ENCODE measurements around the gene IQCB1. TPM values are rescaled to one million over a fixed set of nuclear protein-coding genes. Genes with fewer than 3 reads are reported as not detected.
"Not testable (repeated sequence)": the region's sequence is repeated elsewhere in the genome, so short reads cannot be mapped to it uniquely, and the experiment has no call there.

Gene IQCB1
- polyA plus RNA-seq, 12 donors, result 15.5 to 32.3 (median 20.6) TPM; not detected in 1

DNA sequence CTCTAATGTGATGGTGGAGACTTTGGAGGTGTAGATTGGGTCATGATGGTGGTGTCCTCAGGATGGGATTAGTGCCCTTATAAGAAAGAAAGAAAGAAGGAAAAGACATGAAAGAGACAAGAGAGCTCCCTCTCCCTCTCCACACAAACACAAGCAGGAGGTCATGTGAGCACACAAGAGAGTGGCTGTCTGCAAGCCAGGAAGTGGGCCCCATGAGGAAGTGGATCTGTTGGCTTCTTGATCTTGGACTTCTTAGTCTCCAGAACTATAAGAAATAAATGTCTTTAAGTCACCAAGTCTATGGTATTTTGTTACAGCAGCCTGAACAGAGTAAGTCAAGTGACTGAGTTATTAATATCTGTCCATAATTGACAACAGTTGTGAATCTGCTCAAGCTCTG is 17.1 kb downstream of the IQCB1 start:
- DNase-seq, result no peak

DNA sequence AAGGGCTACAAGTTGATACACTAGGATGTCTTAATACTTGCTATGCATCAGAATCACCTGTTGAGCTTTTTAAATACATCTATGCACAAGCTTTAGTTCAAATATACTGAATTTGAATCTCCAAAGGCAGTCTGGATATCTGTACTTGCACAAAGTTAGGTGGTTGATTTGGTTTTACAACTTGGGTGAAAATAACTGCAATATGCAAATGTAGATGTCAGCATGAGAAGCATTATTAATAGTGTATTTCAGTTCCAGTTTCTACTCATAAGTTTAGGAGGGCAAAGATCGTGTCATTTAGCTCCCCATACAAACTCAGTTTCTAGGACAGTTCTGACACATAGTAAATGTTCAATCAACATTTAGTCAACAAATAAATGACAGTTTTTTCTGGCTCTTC is 25.6 kb downstream of the IQCB1 start:
- DNase-seq, result no peak

DNA sequence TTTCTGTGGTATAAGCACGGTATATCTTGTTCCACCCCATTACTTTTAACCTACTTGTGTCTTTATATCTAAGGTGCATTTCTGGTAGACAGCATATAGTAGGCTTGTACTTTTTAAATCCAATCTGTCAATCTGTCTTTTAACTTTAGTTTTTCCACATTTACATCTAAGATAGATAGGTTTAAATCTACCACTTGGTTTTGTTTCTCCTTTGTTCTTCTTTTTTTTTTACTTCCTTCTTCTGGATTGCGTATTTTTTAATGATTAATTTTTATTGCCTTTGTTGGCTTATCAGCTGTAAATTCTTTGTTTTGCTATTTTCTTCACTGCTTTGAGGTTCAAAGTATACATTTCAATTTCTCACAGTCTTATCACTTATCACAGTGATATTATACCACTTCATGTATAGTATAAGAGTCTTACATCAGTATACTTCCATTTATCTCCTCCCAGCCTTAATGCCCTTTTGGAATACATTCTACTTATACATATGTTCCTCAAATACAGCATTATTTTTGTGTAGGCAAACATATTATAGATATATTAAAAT is 31.0 kb downstream of the IQCB1 start:
- DNase-seq, result no peak

DNA sequence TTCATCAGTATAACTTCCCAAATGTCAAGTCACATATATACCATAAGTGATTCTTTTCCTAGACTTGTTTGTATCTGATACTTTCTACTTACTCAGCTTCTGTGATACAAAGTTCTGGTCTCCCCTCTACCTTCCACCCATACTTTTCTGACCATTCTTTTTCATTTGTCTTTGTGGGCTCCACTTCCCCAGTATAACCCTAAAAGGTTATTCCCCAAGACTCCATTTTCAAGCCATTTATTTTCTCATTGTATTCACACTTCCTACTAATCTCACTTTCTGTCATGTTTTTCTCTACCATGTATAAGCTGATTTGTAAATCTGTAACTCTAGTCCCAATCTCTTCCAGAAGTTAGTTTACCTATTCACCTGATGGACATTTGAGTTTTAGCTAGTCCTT is 34.0 kb downstream of the IQCB1 start:
- DNase-seq, result no peak

DNA sequence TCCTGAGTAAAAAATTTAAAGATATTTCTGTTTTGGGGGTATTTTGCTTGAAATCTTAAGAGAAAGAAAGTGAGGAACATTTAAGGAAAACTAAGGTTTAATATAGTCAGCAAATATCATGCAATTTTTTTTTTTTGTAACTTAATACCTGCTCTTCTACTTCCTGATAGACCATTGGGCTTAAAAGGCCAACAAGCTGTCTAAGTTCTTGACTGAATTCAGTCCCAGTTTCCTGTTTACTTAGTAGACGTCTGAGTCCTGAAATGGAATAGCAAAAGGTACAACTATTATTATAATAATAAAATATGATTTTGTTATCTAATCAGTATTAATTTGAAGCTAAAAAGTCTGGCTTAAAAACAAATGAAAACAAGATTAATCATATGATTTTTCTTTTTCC is 37.9 kb downstream of the IQCB1 start:
- DNase-seq, result no peak

DNA sequence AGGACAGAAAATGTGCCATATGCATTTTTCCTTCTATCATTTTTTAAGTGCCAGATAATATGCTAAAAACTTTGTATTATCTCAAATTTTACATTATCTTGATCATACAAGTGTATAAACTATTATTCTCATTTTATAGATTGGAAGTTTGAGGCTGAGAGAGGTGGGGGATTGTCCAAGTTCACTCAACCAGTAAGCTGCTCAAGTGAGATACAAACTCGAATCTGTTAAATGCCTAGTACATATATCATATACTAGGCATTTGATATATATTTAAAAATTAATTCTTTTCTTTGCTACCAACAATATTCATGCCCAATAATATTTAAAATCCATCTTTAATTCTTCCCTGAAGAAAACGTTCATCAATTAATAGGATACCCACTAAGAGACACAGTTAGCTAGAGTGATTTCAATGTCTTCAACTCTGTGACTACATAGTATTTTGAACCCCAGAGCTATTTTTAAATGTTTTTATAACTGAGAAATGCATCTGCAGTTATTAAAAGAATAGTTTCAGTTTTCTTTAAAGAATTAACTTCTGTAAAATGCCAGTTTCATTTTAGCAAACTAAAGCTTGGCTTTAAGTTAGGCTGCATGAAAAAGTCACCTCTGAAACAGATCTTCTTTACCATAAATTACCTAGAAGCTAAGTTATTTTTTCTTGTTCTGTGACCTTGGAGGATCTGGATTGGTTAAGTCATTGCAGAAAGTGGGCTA is 40.4 kb downstream of the IQCB1 start:
- DNase-seq, result no peak

DNA sequence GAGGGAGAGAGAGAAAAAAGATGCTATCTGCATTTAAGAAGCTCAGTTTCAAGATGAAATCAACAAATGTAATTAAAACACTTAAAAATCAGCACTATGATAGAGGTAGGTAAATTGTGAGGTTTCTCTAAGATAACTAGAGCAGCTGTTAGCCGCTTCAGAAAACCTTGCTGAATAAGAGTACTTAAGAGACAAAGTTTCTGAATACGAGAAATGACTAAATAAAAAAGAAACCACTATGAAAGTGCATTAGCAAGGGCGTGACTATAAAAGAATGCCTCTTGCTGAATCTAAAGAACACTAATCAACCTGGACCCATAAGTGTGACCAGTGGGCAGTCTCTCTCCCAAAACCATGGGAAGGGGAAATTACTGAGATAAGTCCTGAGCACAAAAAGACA is 41.8 kb downstream of the IQCB1 start:
- DNase-seq, result no peak

DNA sequence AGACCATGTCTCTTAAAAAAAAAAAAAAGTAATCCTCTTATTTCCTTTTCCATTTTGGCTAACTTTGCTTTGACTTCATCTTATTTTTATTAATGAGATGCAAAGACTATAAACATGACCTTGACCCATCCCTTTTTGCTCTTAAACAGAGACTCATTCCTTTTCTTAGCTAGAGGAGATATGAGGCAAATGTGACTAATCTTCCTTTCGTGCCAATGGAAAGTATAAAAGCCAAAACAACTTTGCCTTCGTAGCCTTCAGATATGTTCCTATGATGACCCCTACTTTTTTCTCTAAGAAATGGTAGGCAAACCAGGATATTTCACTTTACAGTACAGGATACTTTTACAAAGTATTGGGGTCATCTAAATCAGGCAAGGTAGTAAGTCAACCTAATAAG is 48.4 kb downstream of the IQCB1 start:
- no peak for DNase-seq

DNA sequence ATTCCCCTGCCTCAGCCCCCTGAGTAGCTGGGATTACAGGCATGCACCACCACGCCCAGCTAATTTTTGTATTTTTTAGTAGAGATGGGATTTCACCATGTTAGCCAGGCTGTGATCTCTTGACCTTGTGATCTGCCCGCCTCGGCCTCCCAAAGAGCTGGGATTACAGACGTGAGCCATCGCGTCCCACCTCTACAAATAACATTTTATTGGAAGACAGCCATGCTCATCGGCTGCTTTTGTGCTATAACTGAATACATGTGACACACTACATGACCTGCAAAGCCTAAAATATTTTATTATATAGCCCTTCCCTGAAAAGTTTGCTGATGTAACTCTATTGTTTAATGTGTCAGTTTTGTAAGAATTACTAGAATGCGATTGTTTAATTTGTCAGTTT is 52.1 kb downstream of the IQCB1 start:
- not testable (repeated sequence) for DNase-seq

DNA sequence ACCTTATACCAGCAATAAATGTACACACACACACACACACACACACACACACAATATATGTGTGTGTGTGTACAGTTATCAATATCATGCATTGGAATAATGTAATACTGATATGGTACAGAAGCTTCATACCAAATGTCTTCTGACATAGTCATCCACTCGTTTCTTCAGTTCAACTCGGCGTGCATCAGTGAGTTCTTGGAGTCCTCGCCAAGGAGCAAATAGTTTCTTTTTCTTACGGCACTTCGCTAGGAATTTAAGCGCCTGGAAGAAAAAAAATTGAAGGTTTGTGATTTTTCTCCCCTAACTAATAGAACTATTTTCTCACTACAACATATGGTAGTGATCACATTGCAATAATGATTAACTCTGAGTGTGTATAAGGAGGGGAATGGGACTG is 53.2 kb downstream of the IQCB1 start:
- no peak for DNase-seq

DNA sequence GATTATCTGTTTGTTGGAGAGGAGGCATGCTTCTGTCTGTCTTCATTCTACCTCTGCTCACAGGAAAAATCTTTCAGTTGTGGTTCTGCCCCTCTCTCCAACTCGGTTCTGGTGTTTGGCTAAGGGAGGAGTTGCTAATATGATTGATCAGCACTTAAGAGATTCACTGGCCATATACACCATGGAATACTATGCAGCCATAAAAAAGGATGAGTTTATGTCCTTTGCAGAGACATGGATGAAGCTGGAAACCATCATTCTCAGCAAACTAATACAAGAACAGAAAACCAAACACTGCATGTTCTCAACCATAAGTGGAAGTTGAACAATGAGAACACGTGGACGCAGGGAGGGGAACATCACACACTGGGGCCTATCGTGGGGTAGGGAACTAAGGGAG is 59.8 kb downstream of the IQCB1 start:
- DNase-seq, result not testable (repeated sequence)

DNA sequence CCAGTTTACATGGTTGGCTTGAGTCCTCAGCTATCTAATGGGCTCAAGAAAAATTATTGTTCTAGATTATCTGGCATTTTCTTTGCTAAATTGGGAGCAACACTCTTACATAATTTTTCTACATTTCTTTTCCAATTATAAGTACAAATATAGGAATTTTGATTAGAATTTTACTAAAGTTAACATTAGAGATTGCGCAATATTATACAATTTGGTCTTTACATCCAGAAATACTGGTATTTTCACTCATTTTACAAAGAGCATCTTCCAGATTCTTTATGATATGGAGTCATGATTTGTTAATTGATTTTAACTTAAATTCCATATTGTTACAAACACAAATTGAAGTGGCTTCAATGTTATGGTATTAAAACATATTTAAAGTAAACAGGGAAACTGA is 65.6 kb downstream of the IQCB1 start:
- DNase-seq, result no peak

DNA sequence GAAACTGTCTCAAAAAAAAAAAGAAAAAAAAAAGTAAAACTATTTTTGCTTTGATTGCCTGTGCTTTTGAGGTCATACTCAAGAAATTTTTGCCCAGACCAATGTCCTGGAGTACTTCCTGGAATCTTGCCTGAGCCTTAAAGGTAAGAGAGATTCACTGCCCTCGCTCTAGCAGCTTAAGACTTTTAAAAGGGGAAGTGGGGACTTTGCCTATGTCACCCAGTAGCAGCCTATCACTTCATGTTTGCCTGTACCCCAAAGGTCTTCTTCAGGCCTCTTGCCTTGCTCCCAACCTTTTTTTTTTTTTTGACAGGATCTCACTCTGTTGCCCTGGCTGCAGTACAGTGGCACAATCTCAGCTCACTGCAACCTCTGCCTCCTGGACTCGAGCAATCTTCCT is 66.4 kb downstream of the IQCB1 start:
- DNase-seq, result no peak

DNA sequence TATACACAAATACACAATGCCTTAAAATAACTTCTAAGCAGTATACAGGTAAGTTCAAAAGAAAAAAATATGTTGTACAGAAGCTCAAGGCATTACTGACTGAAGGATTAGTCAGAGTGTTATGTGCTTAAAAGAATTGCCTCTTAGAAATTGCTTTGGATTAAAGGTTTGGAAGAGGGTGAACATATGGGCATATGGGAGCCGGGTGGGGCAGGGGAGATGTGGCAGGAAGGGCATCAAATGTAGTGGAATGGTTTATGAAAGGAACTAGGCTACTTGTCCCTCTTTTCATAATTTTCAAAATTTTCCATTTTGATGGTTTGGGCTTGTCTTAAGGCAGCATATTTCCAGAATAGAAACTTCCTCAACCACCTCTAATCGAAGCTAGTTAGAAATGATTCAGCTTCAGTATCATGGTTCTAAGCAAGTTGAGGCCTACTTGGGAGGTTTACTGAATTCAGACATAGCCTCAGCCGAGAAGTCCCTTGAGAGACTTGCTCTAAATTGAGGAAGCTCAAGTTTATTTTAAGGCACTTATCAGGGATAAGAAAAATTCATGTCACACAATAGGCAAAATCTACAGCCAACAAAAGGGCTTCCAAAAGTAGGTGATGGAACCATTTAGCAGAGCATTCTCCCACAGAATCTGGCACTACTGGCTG is 75.2 kb downstream of the IQCB1 start:
- DNase-seq, result no peak

DNA sequence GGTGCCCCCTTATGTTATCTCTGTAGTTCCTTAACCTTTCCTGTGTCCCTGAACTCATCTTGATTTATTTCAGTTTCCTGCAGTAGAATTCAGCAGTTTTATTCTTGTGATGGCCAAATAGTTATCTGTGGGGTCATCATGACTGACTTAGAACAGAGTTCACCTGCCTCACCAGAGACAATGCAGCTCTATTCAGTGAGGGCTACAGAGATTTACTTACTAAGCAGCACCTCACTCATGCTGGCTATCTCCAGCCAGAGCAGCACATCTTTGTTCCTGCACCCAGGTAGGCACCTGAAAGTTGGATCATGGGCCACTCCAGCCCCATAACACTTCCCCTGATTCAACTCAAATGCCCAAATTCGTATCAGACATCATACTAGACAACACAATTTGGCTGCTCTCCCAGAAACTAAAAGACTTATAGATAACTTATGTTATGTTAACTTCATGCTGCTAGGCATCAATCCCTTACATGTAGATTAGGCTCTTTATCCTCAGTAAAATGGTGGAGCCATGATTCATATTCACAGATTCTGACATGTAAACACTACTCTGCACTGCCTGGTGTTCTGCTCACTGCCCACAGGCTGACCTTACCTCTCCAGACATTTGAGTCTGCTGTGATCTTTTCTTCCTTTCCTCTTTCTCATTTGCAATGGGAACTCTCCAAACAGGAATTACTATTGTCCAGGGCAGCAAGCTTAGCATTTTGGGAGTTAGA is 76.0 kb downstream of the IQCB1 start:
- no peak for DNase-seq

DNA sequence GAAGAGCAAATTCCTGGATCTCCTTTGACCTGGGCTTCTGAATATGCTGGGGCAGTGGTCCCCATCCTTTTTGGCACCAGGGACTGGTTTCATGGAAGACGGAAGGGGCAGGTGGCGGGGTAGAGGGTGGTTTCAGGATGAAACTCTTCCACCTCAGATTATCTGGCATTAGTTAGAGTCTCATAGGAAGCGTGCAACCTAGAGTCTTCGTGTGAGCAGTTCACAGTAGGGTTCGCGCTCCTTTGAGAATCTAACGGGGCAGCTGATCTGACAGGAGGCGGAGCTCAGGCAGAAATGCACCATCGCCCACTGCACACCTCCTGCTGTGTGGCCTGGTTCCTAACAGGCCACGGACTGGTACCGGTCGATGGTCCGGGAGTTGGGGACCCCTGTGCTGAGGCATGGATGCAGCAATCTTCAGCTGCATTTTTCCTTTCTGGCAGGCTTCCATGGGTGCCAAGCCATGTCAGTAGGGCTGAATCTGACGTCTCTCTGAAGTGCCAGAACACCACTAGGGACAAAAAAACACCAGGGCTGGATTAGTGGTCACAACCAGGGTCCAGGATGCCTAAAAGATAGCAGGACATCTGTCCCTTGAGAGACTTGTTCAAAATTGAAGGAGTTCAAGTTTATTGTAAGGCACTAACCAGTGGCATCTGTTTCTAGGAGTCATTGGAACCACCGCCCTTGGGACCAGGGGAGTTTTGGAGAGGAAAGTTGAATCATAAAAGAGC is 76.9 kb downstream of the IQCB1 start:
- DNase-seq, result no peak

DNA sequence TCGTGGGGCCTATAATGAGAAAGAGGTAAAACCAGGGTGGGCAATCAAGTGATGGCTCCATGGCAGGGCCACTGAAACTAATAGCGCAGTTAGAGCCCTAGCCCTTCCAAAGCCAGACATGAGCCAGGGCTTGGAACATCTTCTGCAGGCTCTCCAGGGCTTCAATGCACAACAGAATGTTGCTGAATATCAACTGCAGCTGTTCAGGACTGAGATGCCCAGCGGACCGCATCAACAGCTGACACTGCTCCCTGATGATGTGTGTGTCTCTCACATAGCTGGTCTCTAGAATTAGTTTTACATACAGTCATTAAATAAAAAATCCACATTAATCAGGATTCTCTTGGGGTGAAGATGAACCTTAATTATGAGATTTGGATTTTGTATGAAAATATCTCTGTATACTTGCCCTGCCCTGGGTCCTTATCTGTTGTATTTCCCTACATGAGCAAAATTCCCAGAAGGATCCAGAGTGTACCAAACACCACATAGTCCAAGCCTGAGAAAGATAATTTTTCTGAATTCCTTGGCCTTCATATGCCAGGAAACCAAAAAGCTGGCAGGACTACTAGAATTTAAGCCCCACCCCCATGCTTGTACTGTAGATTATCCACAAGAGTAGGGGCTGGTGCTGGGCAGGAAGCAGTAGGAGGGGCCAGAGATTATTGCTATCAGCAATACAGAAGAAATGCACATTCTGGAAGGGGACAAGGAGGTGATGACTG is 77.6 kb downstream of the IQCB1 start:
- DNase-seq, result no peak

DNA sequence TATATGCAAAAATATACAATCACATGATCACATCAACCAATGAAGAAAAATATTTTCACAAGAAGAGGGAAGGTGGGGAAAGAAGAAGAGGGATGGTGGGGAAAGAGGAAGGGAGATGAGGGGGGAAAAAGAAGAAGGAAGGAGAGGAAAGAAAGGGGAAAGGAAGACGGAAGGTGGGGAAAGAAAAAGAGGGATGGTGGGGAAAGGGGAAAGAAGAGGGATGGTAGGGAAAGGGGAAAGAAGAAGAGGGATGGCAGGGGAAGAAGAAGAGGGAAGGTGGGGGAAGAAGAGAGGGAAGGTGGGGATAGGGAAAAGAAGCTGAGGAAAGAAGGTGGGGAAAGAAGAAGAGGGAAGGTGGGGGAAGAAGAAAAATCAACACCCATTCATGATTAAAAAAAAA is 82.1 kb downstream of the IQCB1 start:
- DNase-seq, result no peak

DNA sequence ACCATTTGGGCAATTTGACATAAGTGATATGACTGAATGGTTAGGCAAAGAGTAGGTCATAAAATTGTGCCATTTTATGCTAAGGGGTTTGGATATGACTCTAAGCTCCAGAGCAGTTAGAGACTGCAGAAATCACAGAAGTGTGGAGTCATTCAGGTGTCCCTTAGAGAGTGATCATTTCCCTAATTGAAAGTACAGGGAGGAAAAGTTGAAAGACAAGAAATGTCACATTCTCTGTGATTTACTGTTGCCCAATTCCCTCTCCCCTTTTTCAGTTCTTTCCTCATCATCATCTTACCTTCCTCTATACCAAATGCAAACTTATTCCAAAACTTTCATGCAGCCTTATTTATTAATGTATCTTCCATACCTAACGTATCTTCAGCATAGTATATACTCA is 82.6 kb downstream of the IQCB1 start:
- DNase-seq, result no peak

DNA sequence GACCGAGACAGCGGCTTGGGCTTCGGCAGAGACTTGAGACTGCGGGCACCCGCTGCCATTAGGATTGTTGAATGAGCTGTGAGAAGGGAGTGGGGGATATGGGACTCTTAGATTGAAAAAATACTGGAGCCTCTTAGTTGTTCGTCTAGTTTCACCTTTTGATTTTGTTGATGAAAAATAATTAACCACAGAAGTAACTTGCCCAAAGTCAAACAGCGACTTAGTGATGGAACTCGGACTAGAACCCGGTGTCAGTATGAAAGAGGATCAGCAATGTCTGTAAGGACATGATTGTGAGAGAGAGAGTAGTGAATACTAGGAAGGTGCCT is 84.8 kb downstream of the IQCB1 start:
- DNase-seq, result no peak

DNA sequence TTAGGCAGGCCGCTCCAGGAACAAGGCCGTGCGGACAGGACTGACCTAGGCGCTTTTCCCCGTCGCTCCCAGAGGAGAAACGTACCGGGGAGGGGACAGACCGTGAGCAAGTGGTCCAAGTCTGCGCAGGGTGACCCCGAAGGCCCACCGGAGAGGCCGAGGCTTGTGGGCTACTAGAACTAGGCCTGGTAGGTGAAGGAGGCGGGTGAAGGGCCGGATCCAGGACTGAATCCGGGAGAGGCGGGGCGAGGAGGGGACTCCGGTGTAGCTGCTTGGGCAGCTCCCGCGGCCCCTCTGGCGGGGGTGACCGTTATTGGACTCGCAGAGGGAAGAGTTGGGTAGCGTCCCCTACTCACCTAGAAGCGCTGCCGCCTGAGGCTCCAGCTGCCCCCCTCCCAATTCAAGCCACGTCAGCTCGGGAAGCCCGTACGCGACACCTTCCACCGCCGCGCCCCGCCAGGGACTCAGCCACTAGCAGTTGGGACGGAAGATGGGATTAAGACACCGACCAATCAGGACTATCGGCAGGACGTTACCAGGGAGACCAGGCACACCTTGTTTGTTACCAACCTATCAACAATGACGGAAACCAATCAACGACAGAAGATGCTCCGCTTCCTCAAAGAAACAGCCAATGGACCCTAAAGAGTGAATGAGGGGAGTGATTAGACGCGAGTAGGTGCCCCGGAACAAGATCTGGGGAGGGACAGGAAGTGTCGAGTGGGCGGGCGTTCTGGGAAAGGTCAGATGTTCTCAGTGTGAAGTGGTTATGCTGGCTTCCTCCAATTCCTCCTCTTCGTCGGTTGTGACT is 85.4 kb downstream of the IQCB1 start, which contains the start of gene GOLGB1:
Gene GOLGB1, minus strand, starts transcription at position 466 of the 811 bp plus-strand sequence. CDS start 18,770 bp downstream, outside the sequence.
- peak; percentile 97 for DNase-seq
